Hepatocyte (in vitro differentiated cells): ENCODE results near the gene DGCR8. TPM values are rescaled to one million over a fixed set of nuclear protein-coding genes. Genes with fewer than 3 reads are reported as not detected.

Experiments
- DNase-seq: peaks from one replicate; pipeline ENCODE4 v3.0.0-alpha.2; 2016; ENCODE audit warnings: low spot score
- H2AFZ ChIP-seq: fragments of 200-600 bp; sonication (generic); 2 replicates; pipeline ENCODE4 v1.6.0; 2016; ENCODE audit warnings: antibody characterized with exemption, mild to moderate bottlenecking
- H3K27ac ChIP-seq: fragments of 200-600 bp; sonication (generic); 2 replicates; pipeline ENCODE4 v1.5.1; 2016; ENCODE audit warnings: mild to moderate bottlenecking
- H3K27me3 ChIP-seq: fragments of 200-600 bp; sonication (generic); 2 replicates; pipeline ENCODE4 v1.6.1; 2016
- H3K36me3 ChIP-seq: fragments of 200-600 bp; sonication (generic); replicated peaks from 2 replicates; pipeline ENCODE4 v1.5.1; 2016; ENCODE audit warnings: low read depth; ENCODE audit not compliant: insufficient read depth
- H3K4me1 ChIP-seq: fragments of 200-600 bp; sonication (generic); 2 replicates; pipeline ENCODE4 v1.5.1; 2016; ENCODE audit warnings: mild to moderate bottlenecking, moderate library complexity; ENCODE audit not compliant: insufficient read depth
- H3K4me2 ChIP-seq: fragments of 200-600 bp; sonication (generic); 2 replicates; pipeline ENCODE4 v1.6.0; 2016
- H3K4me3 ChIP-seq: fragments of 200-600 bp; sonication (generic); 2 replicates; pipeline ENCODE4 v1.5.1; 2016; ENCODE audit warnings: mild to moderate bottlenecking
- H3K79me2 ChIP-seq: fragments of 200-600 bp; sonication (generic); 2 replicates; pipeline ENCODE4 v1.6.0; 2017; ENCODE audit warnings: mild to moderate bottlenecking
- H3K9me2 ChIP-seq: fragments of 200-600 bp; sonication (generic); replicated peaks from 2 replicates; pipeline ENCODE4 v1.6.0; 2017; ENCODE audit warnings: mild to moderate bottlenecking; ENCODE audit not compliant: insufficient read depth
- H3K9me3 ChIP-seq: fragments of 200-600 bp; sonication (generic); 2 replicates; pipeline ENCODE4 v1.5.1; 2016; ENCODE audit warnings: low read depth, mild to moderate bottlenecking
- H4K20me1 ChIP-seq: fragments of 200-600 bp; sonication (generic); 2 replicates; pipeline ENCODE4 v1.6.0; 2016; ENCODE audit warnings: mild to moderate bottlenecking; ENCODE audit not compliant: insufficient read depth, poor library complexity, severe bottlenecking
- CTCF ChIP-seq: fragments of 200-600 bp; sonication (generic); IDR thresholded peaks from 2 replicates; pipeline ENCODE4 v1.5.1; 2016; ENCODE audit warnings: antibody characterized with exemption, mild to moderate bottlenecking; ENCODE audit not compliant: poor library complexity
- EZH2 ChIP-seq: fragments of 200-600 bp; sonication (generic); IDR thresholded peaks from 2 replicates; pipeline ENCODE4 v1.6.1; 2016; ENCODE audit warnings: antibody characterized with exemption, mild to moderate bottlenecking, borderline replicate concordance
- EZH2phosphoT487 ChIP-seq: fragments of 200-600 bp; sonication (generic); IDR thresholded peaks from one replicate; pipeline ENCODE4 v1.6.1; 2018; ENCODE audit warnings: antibody characterized with exemption, mild to moderate bottlenecking, low read depth, moderate library complexity; ENCODE audit not compliant: unreplicated experiment, severe bottlenecking
- WGBS: methylation state at CpG from one replicate; pipeline ENCODE4 v1.1.6; 2016; ENCODE audit warnings: low lambda C conversion rate; ENCODE audit errors: missing lambda C conversion rate; 5-methylcytosine and 5-hydroxymethylcytosine counted together
- polyA plus RNA-seq: library from polyadenylated mRNA; unstranded; fragments of >200 nt; fragmentation: Nextera tagmentation; extraction: Ambion mirVana; gene quantifications from 2 replicates; pipeline ENCODE4 v1.2.1, GENCODE V29; 2016
- total RNA-seq: library from RNA; depleted of rRNA; stranded (reverse); fragments of >200 nt; gene quantifications from 2 replicates; pipeline ENCODE4 v1.2.3, GENCODE V29; 2014

Gene DGCR8
- total and polyA plus RNA-seq, 2 experiments from 2014 or later, result 10.8 to 18.3 TPM

GRCh38 chr22:20051927-20052308, 28.1 kb upstream of the DGCR8 start:
- H3K9me2 ChIP-seq, result no peaks in the 10 kb centered on the region
- TF ChIP-seq EZH2, result no peak
- no peak for TF ChIP-seq EZH2phosphoT487
- no peak for TF ChIP-seq CTCF
- H3K36me3 ChIP-seq, result no peaks in the 10 kb centered on the region
- H3K27ac ChIP-seq, result no peak overlapping the region
- H3K27me3 ChIP-seq, result no peaks in the 10 kb centered on the region
- no peaks in the 10 kb centered on the region for H3K79me2 ChIP-seq
- H3K4me2 ChIP-seq, result no peak overlapping the region
- H4K20me1 ChIP-seq, result no peaks in the 10 kb centered on the region
- no peaks in the 10 kb centered on the region for H3K9me3 ChIP-seq
- DNase-seq, result no peak
- no peak overlapping the region for H2AFZ ChIP-seq
- H3K4me3 ChIP-seq, result no peak overlapping the region
- no peaks in the 10 kb centered on the region for H3K4me1 ChIP-seq
- 97% methylated on average over 6 of the region's 6 CpGs for WGBS

DNA sequence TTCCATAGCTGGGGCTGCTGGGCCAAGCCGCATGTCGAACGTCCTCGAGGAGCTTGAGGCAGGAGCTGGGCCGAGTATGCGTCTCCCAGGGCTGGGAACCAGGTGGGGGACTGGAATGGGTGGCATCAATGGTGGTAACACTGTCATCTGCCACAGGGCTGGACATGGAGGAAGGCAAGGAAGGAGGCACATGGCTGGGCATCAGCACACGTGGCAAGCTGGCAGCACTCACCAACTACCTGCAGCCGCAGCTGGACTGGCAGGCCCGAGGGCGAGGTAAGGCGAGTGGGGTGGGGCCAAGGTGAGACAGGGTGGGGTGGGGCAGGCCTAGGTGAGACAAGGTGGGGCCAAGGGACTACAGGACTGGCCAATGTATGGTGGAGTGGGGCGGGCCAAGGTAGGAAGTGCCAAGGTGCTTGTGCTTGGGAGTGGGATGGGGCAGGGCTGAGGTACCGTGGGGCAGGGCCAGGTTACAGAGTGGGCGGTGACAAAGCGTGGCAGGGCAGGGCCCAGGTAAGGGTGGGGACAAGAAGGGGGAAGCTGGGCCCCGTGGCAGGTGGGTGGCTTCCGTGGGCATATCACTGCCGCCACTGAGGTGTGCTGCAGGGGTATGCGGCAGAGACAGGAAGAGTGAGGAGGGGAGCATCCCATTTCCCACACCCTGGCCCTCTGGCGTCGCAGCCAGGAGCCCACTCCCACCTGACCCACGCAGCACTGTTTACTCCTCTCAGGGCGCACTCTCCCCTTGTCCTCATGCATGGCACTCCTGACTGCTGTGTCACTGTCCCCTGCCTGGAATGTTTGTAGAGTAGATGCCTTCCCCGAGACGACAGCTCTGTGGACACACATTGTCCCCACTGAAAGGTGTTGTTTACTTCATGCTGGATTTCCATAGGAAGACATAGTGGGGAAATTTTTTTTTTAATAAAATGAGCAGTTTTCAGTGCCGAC, 27.5 kb upstream of the DGCR8 start:
- H3K27me3 ChIP-seq, result no peaks in the 10 kb centered on the region

GRCh38 chr22:20053407-20054033, 26.5 kb upstream of the DGCR8 start:
- no peaks in the 10 kb centered on the region for H3K9me3 ChIP-seq
- TF ChIP-seq CTCF (no peak), EZH2 (no peak), EZH2phosphoT487 (no peak)

More for the DNA sequence above, 27.5 kb upstream of the DGCR8 start:
- no peak for TF ChIP-seq EZH2phosphoT487
- TF ChIP-seq CTCF, result no peak
- TF ChIP-seq EZH2, result no peak
- DNase-seq, result no peak
- no peaks in the 10 kb centered on the region for H3K9me3 ChIP-seq
- no peaks in the 10 kb centered on the region for H3K36me3 ChIP-seq
- 94% methylated on average over 18 of the region's 26 CpGs for WGBS
- H4K20me1 ChIP-seq, result no peaks in the 10 kb centered on the region
- H3K4me3 ChIP-seq, result no peak overlapping the region
- no peak overlapping the region for H2AFZ ChIP-seq
- no peak overlapping the region for H3K27ac ChIP-seq
- no peak overlapping the region for H3K4me2 ChIP-seq
- no peaks in the 10 kb centered on the region for H3K79me2 ChIP-seq
- H3K4me1 ChIP-seq, result no peaks in the 10 kb centered on the region
- no peaks in the 10 kb centered on the region for H3K9me2 ChIP-seq

More at GRCh38 chr22:20053407-20054033, 26.5 kb upstream of the DGCR8 start:
- Histone ChIP-seq H3K79me2 (no peaks in the 10 kb centered on the region), H3K9me2 (no peaks in the 10 kb centered on the region), H2AFZ (no peak overlapping the region), H3K27me3 (no peaks in the 10 kb centered on the region), H3K4me2 (no peak overlapping the region), H3K36me3 (no peaks in the 10 kb centered on the region), H3K4me3 (no peak overlapping the region), H3K27ac (no peak overlapping the region), H4K20me1 (no peaks in the 10 kb centered on the region), H3K4me1 (no peaks in the 10 kb centered on the region)
- DNase-seq, result no peak
- 91% methylated on average over 14 of the region's 14 CpGs for WGBS
